Measurements from ENCODE around the gene MB. TPM values are rescaled to one million over a fixed set of nuclear protein-coding genes. Genes with fewer than 3 reads are reported as not detected.

Gene MB
- total RNA-seq, 1 donor from 2014 or later: not detected

- H3K4me3 Mint-ChIP-seq (ENCODE audit: unreplicated experiment): no peak overlapping the region
- no peak for DNase-seq (ENCODE audit: extremely low spot score, unreplicated experiment)
- no peak overlapping the region for H3K27ac Mint-ChIP-seq (ENCODE audit: unreplicated experiment)
- no peaks in the 10 kb centered on the region for H3K4me1 Mint-ChIP-seq (ENCODE audit: unreplicated experiment)
- H3K9me3 Mint-ChIP-seq (ENCODE audit: unreplicated experiment): no peaks in the 10 kb centered on the region
- peaks cover 7% of the 10 kb centered on the region for H3K27me3 Mint-ChIP-seq (ENCODE audit: unreplicated experiment)
- no peak for TF ChIP-seq CTCF (IDR thresholded peaks at IDR 0.05)
- no peaks in the 10 kb centered on the region for H3K36me3 Mint-ChIP-seq (ENCODE audit: unreplicated experiment)
These were observed 1.1 kb downstream of the MB start for GRCh38 chr22:35616043-35616442.

GRCh38 chr22:35615156-35615555 lies 2.0 kb downstream of the MB start:
- Mint-ChIP-seq H3K4me3 (ENCODE audit: unreplicated experiment) (no peak overlapping the region), H3K27me3 (ENCODE audit: unreplicated experiment) (peaks cover 11% of the 10 kb centered on the region), H3K4me1 (ENCODE audit: unreplicated experiment) (no peaks in the 10 kb centered on the region), H3K27ac (ENCODE audit: unreplicated experiment) (no peak overlapping the region), H3K9me3 (ENCODE audit: unreplicated experiment) (no peaks in the 10 kb centered on the region), H3K36me3 (ENCODE audit: unreplicated experiment) (no peaks in the 10 kb centered on the region)
- no peak for DNase-seq (ENCODE audit: extremely low spot score, unreplicated experiment)
- TF ChIP-seq CTCF (IDR thresholded peaks at IDR 0.05): no peak

GRCh38 chr22:35614404-35614803 lies 2.7 kb downstream of the MB start:
- no peak overlapping the region for H3K27ac Mint-ChIP-seq (ENCODE audit: unreplicated experiment)
- no peak overlapping the region for H3K4me3 Mint-ChIP-seq (ENCODE audit: unreplicated experiment)
- H3K4me1 Mint-ChIP-seq (ENCODE audit: unreplicated experiment): no peaks in the 10 kb centered on the region
- TF ChIP-seq CTCF (IDR thresholded peaks at IDR 0.05): no peak
- H3K27me3 Mint-ChIP-seq (ENCODE audit: unreplicated experiment): peaks cover 15% of the 10 kb centered on the region
- no peaks in the 10 kb centered on the region for H3K36me3 Mint-ChIP-seq (ENCODE audit: unreplicated experiment)
- no peaks in the 10 kb centered on the region for H3K9me3 Mint-ChIP-seq (ENCODE audit: unreplicated experiment)
- no peak for DNase-seq (ENCODE audit: extremely low spot score, unreplicated experiment)

- H3K4me1 Mint-ChIP-seq (ENCODE audit: unreplicated experiment): no peaks in the 10 kb centered on the region
- no peak for TF ChIP-seq CTCF (IDR thresholded peaks at IDR 0.05)
- no peaks in the 10 kb centered on the region for H3K36me3 Mint-ChIP-seq (ENCODE audit: unreplicated experiment)
- no peak overlapping the region for H3K4me3 Mint-ChIP-seq (ENCODE audit: unreplicated experiment)
- H3K27me3 Mint-ChIP-seq (ENCODE audit: unreplicated experiment): peaks cover 28% of the 10 kb centered on the region
- H3K27ac Mint-ChIP-seq (ENCODE audit: unreplicated experiment): no peak overlapping the region
- DNase-seq (ENCODE audit: extremely low spot score, unreplicated experiment): no peak
- no peaks in the 10 kb centered on the region for H3K9me3 Mint-ChIP-seq (ENCODE audit: unreplicated experiment)
These were observed 4.2 kb downstream of the MB start for GRCh38 chr22:35612903-35613302.

- H3K36me3 Mint-ChIP-seq (ENCODE audit: unreplicated experiment): no peaks in the 10 kb centered on the region
- H3K27ac Mint-ChIP-seq (ENCODE audit: unreplicated experiment): no peak overlapping the region
- no peak for DNase-seq (ENCODE audit: extremely low spot score, unreplicated experiment)
- no peaks in the 10 kb centered on the region for H3K9me3 Mint-ChIP-seq (ENCODE audit: unreplicated experiment)
- no peaks in the 10 kb centered on the region for H3K4me1 Mint-ChIP-seq (ENCODE audit: unreplicated experiment)
- TF ChIP-seq CTCF (IDR thresholded peaks at IDR 0.05): no peak
- H3K4me3 Mint-ChIP-seq (ENCODE audit: unreplicated experiment): no peak overlapping the region
- H3K27me3 Mint-ChIP-seq (ENCODE audit: unreplicated experiment): peaks cover 33% of the 10 kb centered on the region
These were observed 5.1 kb downstream of the MB start for GRCh38 chr22:35611891-35612576.

Measured in osteocyte (in vitro differentiated cells).